Cardiac fibroblast (primary cell): ENCODE measurements around the gene SP140.
A peak's percentile ranks its signal among the peaks of the same experiment; 100 is the strongest.
"Not testable (repeated sequence)": the region's sequence is repeated elsewhere in the genome, so short reads cannot be mapped to it uniquely, and the experiment has no call there.

ENCODE experiments used
- DNase-seq, 2 donors: peaks; one replicate each; pipeline versions ENCODE4 v3.0.0 to v3.0.0-alpha.2; 2010; ENCODE audit warnings: low read depth in 2 of 2
- H3K4me3 ChIP-seq, 2 donors: replicated peaks in 1 of 2; 1 replicate in 1 of 2; 2 replicates in 1 of 2; pipeline ENCODE4 v1.5.1; 2011; ENCODE audit warnings: low read depth in 2 of 2, low read length in 2 of 2, mild to moderate bottlenecking in 2 of 2, moderate library complexity in 1 of 2
- CTCF ChIP-seq: IDR thresholded peaks from one replicate; pipeline ENCODE4 v1.5.1; 2011; ENCODE audit warnings: low read depth, mild to moderate bottlenecking, low read length, inconsistent platforms

SP140 gene

GRCh38 chr2:230258483-230258882, 32.9 kb downstream of the SP140 start:
- DNase-seq: peak in 1 of 2 donors; percentile 26
- no peak for TF ChIP-seq CTCF
- H3K4me3 ChIP-seq: no peak overlapping the region

GRCh38 chr2:230262246-230262645, 36.7 kb downstream of the SP140 start:
- no peak overlapping the region for H3K4me3 ChIP-seq
- no peak for DNase-seq

GRCh38 chr2:230264945-230265344, 39.4 kb downstream of the SP140 start:
- H3K4me3 ChIP-seq, DNase-seq: not testable (repeated sequence)

More at GRCh38 chr2:230262246-230262645, 36.7 kb downstream of the SP140 start:
- TF ChIP-seq CTCF: no peak

GRCh38 chr2:230266638-230267037, 41.1 kb downstream of the SP140 start:
- DNase-seq: peak in 1 of 2 donors; percentile 1
- TF ChIP-seq CTCF: no peak
- H3K4me3 ChIP-seq: no peak overlapping the region

GRCh38 chr2:230267059-230267458, 41.5 kb downstream of the SP140 start:
- DNase-seq: no peak
- no peak overlapping the region for H3K4me3 ChIP-seq
- TF ChIP-seq CTCF: no peak

GRCh38 chr2:230267556-230267955, 42.0 kb downstream of the SP140 start:
- H3K4me3 ChIP-seq: no peak overlapping the region
- no peak for DNase-seq
- no peak for TF ChIP-seq CTCF

GRCh38 chr2:230268606-230269243, 43.2 kb downstream of the SP140 start:
- no peak for TF ChIP-seq CTCF
- H3K4me3 ChIP-seq: no peak overlapping the region
- DNase-seq: peak; percentile 14 to 29
